Right lobe of liver (tissue), 6 donors: Measurements from ENCODE around the gene CCDC77. TPM values are rescaled to one million over a fixed set of nuclear protein-coding genes. Genes with fewer than 3 reads are reported as not detected.

Experiments
- ATAC-seq, 4 donors: fragments of 200-7000 bp; cut with Tn5 transposase; one replicate each; pipeline ENCODE4 v1.9.1; 2020; ENCODE audit warnings: mild to moderate bottlenecking in 4 of 4, moderate library complexity in 4 of 4
- DNase-seq, 3 donors: peaks; one replicate each; pipeline ENCODE4 v3.0.0-alpha.2; 2020
- H3K27ac ChIP-seq, 3 donors: fragments of 200-600 bp; one replicate each; pipeline ENCODE4 v1.8.0; 2022
- H3K27me3 ChIP-seq, 2 donors: fragments of 200-600 bp; one replicate each; pipeline ENCODE4 v1.8.0; 2022
- H3K36me3 ChIP-seq, 4 donors: fragments of 200-600 bp; sonication (generic) in 1 of 4; one replicate each; pipeline versions ENCODE4 v1.5.1 to v1.8.0; 2017 to 2022; ENCODE audit warnings: control low read depth in 1 of 4
- H3K4me1 ChIP-seq, 4 donors: fragments of 200-600 bp; sonication (generic) in 1 of 4; one replicate each; pipeline versions ENCODE4 v1.5.1 to v1.8.0; 2017 to 2022; ENCODE audit warnings: control low read depth in 1 of 4
- H3K4me3 ChIP-seq, 3 donors: fragments of 200-600 bp; one replicate each; pipeline ENCODE4 v1.8.0; 2022
- H3K9me3 ChIP-seq, 4 donors: fragments of 200-600 bp; sonication (generic) in 1 of 4; one replicate each; pipeline versions ENCODE4 v1.5.1 to v1.8.0; 2017 to 2022; ENCODE audit warnings: control low read depth in 1 of 4
- CTCF ChIP-seq, 4 donors: fragments of 200-600 bp in 3 of 4; fragments of 450-650 bp in 1 of 4; IDR thresholded peaks; one replicate each; pipeline versions ENCODE4 v1.5.1 to v1.8.0; 2016 to 2022; ENCODE audit warnings: antibody characterized with exemption in 4 of 4, mild to moderate bottlenecking in 2 of 4
- POLR2A ChIP-seq: fragments of 450-650 bp; IDR thresholded peaks from one replicate; pipeline ENCODE4 v1.6.1; 2017; ENCODE audit warnings: antibody characterized with exemption, mild to moderate bottlenecking
- WGBS: methylation state at CpG from one replicate; pipeline ENCODE4 v1.1.6; 2018; ENCODE audit warnings: low coverage, low lambda C conversion rate; ENCODE audit not compliant: insufficient coverage; ENCODE audit errors: missing lambda C conversion rate; 5-methylcytosine and 5-hydroxymethylcytosine counted together
- intact Hi-C, 2 donors: fragments of 100-400 bp; cut with DNase I; formaldehyde crosslinking; loops; one replicate each; pipeline versions ENCODE4 v1.11.2 to v1.14.1; 2022
- long read RNA-seq: library from polyadenylated mRNA; unstranded; transcript quantifications from one replicate; pipeline ENCODE4 v2.0.0, GENCODE V29; 2019
- total RNA-seq, 6 experiments: library from RNA; depleted of rRNA in 2 of 6; stranded (reverse); fragments of >200 nt in 2 of 6; fragmentation: NEBNext Ultra II Directional in 3 of 6; extraction: Animal tissue kit (Norgen Biotek cat#: 25700) in 3 of 6; gene quantifications; one replicate each; pipeline versions ENCODE4 v1.1.0 to v1.2.4, GENCODE V29; 2016 to 2023
- donor health status: DM: no; HTN: yes; CAD: no.
- donor health status: DM: no; HTN: no; CAD: no.
- donor health status: DM: no; HTN: no; CAD: no.
- donor health status: DM: no; HTN: yes; CAD: no.
- donor health status: DM: no; HTN: yes; CAD: no.

The CCDC77 gene
- 1 to 10 TPM; 1.9 to 3.8 (median 2.1) TPM for total RNA-seq
- long read RNA-seq, partial matches to known transcripts, result 2 of 2 reads
- long read RNA-seq, other reads (novel, unspliced or antisense), result 0 of 2 reads

GRCh38 chr12:401235-402028, at the start of gene CCDC77:
TSS of gene CCDC77 (plus strand) at chr12:401644. CDS start at chr12:409384, 7,740 bp downstream.
- no peaks in the 10 kb centered on the region for H3K27me3 ChIP-seq
- H3K9me3 ChIP-seq, result no peaks in the 10 kb centered on the region
- H3K4me1 ChIP-seq, result peaks cover 0 to 14% (median 4%) of the 10 kb centered on the region in 4 donors
- peak; percentile 100 for ATAC-seq
- WGBS, result under 1% methylated on average over 31 of the region's 45 CpGs
- peak in 3 of 4 donors; percentile 16 to 34 (median 19) for TF ChIP-seq CTCF (IDR thresholded peaks at IDR 0.05)
- TF ChIP-seq POLR2A, result no peak
- intact Hi-C loops, result no loop called here
- H3K36me3 ChIP-seq, result no peaks in the 10 kb centered on the region
- peak; percentile 87 to 93 (median 91) for DNase-seq
- H3K27ac ChIP-seq, result peak within 1 kb of the TSS in 1 of 3 donors; percentile 30
- H3K4me3 ChIP-seq, result peak within 1 kb of the TSS; percentile 60 to 80 (median 65)

DNA sequence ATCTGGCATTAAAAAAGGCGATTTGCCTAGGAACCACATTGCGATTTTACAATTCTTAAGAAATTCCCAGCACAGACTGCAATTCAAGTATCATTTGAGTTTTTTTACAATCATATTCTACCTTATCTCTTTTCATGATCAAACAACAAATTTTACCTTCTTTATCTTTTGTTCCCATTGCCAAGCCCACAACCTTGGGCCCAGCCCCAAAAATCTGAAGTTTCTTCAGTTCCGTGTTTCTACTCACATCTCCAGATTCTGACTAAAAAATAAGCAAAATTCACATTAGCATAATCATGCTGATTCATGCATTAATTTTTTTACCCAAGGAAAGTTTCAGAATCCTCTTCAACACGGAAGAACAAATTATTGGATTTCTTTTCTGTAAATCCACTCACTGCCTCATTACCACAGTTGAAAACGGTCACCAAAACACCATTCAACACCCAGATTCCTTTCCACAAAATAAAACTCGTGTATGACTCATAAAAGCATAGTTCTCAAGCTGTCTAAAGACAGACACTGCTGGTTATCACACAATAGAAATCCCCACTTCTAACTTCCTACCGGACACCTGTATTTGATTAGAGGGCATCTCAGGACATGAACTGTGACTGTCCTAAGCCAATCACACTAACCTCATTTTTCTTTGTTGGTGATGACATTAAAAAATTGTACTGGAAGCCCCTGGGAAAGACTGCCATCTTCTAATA, 45.0 kb upstream of the CCDC77 start:
- DNase-seq (no peak), ATAC-seq (no peak)
- no peak overlapping the region for H3K4me3 ChIP-seq
- peaks cover 0 to 59% (median 25%) of the 10 kb centered on the region in 4 donors for H3K36me3 ChIP-seq
- intact Hi-C loops, result no loop called here
- H3K9me3 ChIP-seq, result no peaks in the 10 kb centered on the region
- no peak overlapping the region for H3K27ac ChIP-seq
- H3K27me3 ChIP-seq, result no peaks in the 10 kb centered on the region
- 90% methylated on average over 7 of the region's 7 CpGs for WGBS
- TF ChIP-seq CTCF (IDR thresholded peaks at IDR 0.05) (no peak), POLR2A (no peak)
- H3K4me1 ChIP-seq, result no peaks in the 10 kb centered on the region

DNA sequence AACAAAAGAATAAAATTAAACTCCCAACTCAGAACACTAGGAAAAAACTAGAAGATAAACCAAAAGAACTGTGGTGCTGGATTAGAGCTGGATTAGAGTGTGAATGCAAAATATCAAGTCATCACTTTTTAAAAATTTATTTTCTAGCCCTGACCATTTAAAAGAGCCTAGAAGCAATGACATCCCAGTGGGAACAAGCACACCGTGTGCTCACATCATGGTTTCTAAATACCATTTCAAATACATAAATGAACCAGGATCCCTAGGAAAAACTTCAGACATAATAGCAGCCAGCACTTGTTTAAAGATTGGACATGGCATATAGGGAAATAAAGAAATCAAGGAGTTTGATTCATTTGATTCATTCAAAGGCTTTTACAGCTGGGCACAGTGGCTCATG, 42.4 kb upstream of the CCDC77 start:
- TF ChIP-seq CTCF (IDR thresholded peaks at IDR 0.05) (no peak), POLR2A (no peak)
- H3K4me1 ChIP-seq, result no peaks in the 10 kb centered on the region
- H3K27ac ChIP-seq, result no peak overlapping the region
- H3K9me3 ChIP-seq, result no peaks in the 10 kb centered on the region
- H3K4me3 ChIP-seq, result no peak overlapping the region
- intact Hi-C loops, result no loop called here
- DNase-seq, result no peak
- no peak for ATAC-seq
- H3K36me3 ChIP-seq, result peaks cover 0 to 58% (median 21%) of the 10 kb centered on the region in 4 donors
- 82% methylated on average over 1 of the region's 1 CpG for WGBS
- no peaks in the 10 kb centered on the region for H3K27me3 ChIP-seq

GRCh38 chr12:366820-367219, 34.6 kb upstream of the CCDC77 start:
- Histone ChIP-seq H3K27me3 (no peaks in the 10 kb centered on the region), H3K9me3 (no peaks in the 10 kb centered on the region), H3K4me3 (no peak overlapping the region), H3K36me3 (peaks cover 0 to 66% (median 27%) of the 10 kb centered on the region in 4 donors), H3K4me1 (no peaks in the 10 kb centered on the region), H3K27ac (no peak overlapping the region)
- WGBS, result 95% methylated on average over 2 of the region's 2 CpGs
- no peak for ATAC-seq
- no peak for DNase-seq
- TF ChIP-seq POLR2A (no peak), CTCF (IDR thresholded peaks at IDR 0.05) (no peak)
- intact Hi-C loops, result no loop called here
